ENCODE results near the gene TRIO. TPM values are rescaled to one million over a fixed set of nuclear protein-coding genes. Genes with fewer than 3 reads are reported as not detected.
A peak's percentile ranks its signal among the peaks of the same experiment; 100 is the strongest.

Gene TRIO
- total and polyA plus RNA-seq, 2 donors (not counting 1 experiment from before 2014, with no cell fraction given): 134 to 281 TPM

GRCh38 chr5:14343376-14343775 lies 200.2 kb downstream of the TRIO start:
- Histone ChIP-seq H3K27me3 (ENCODE audit: control insufficient read depth, insufficient read depth, low read length) (no peaks in the 10 kb centered on the region), H3K27ac (ENCODE audit: insufficient read depth, low read length) (no peak overlapping the region), H3K79me2 (ENCODE audit: control insufficient read depth, insufficient read depth, low read length) (peaks cover 71% of the 10 kb centered on the region), H2AFZ (ENCODE audit: low read length) (no peak overlapping the region), H3K9ac (ENCODE audit: insufficient read depth, low read length) (no peak overlapping the region), H3K4me1 (ENCODE audit: control insufficient read depth, extremely low read depth, insufficient read depth, low read length) (peaks cover 16% of the 10 kb centered on the region), H3K4me2 (ENCODE audit: extremely low read depth, insufficient read depth, low read length) (no peak overlapping the region), H3K9me3 (ENCODE audit: control insufficient read depth, insufficient read depth, low read depth, low read length) (no peaks in the 10 kb centered on the region), H3K4me3 (replicated peaks in 1 of 4; ENCODE audit: control extremely low read depth in 1 of 4, insufficient read depth in 1 of 4, low read depth in 3 of 4, low read length in 4 of 4) (no peak overlapping the region), H3K36me3 (ENCODE audit: control insufficient read depth, insufficient read depth, low read length) (peaks cover 20% of the 10 kb centered on the region), H4K20me1 (ENCODE audit: control insufficient read depth, extremely low read depth, insufficient read depth, low read length) (peaks cover 4% of the 10 kb centered on the region)
- TF ChIP-seq EZH2 (IDR thresholded peaks at IDR 0.05; ENCODE audit: low read length, missing control alignments) (no peak), CTCF (conservative IDR thresholded peaks at IDR 0.05 in 1 of 2, IDR thresholded peaks at IDR 0.05 in 1 of 2; ENCODE audit: low read depth in 1 of 2, low read length in 2 of 2) (no peak)
- no peak for DNase-seq (ENCODE audit: low read depth in 2 of 2)

- Histone ChIP-seq H3K4me2 (ENCODE audit: extremely low read depth, insufficient read depth, low read length) (peak overlapping the region; percentile 32), H3K27ac (ENCODE audit: insufficient read depth, low read length) (peak overlapping the region; percentile 33), H3K36me3 (ENCODE audit: control insufficient read depth, insufficient read depth, low read length) (peaks cover 17% of the 10 kb centered on the region), H4K20me1 (ENCODE audit: control insufficient read depth, extremely low read depth, insufficient read depth, low read length) (peaks cover 5% of the 10 kb centered on the region), H3K4me1 (ENCODE audit: control insufficient read depth, extremely low read depth, insufficient read depth, low read length) (peaks cover 19% of the 10 kb centered on the region), H3K9ac (ENCODE audit: insufficient read depth, low read length) (no peak overlapping the region), H3K9me3 (ENCODE audit: control insufficient read depth, insufficient read depth, low read depth, low read length) (no peaks in the 10 kb centered on the region), H3K79me2 (ENCODE audit: control insufficient read depth, insufficient read depth, low read length) (peaks cover 70% of the 10 kb centered on the region), H3K4me3 (replicated peaks in 1 of 4; ENCODE audit: control extremely low read depth in 1 of 4, insufficient read depth in 1 of 4, low read depth in 3 of 4, low read length in 4 of 4) (no peak overlapping the region), H3K27me3 (ENCODE audit: control insufficient read depth, insufficient read depth, low read length) (no peaks in the 10 kb centered on the region), H2AFZ (ENCODE audit: low read length) (no peak overlapping the region)
- DNase-seq (ENCODE audit: low read depth in 2 of 2): no peak
- TF ChIP-seq EZH2 (IDR thresholded peaks at IDR 0.05; ENCODE audit: low read length, missing control alignments) (no peak), CTCF (conservative IDR thresholded peaks at IDR 0.05 in 1 of 2, IDR thresholded peaks at IDR 0.05 in 1 of 2; ENCODE audit: low read depth in 1 of 2, low read length in 2 of 2) (no peak)
These were observed 204.4 kb downstream of the TRIO start for GRCh38 chr5:14347522-14347921.

- no peak overlapping the region for H3K4me2 ChIP-seq (ENCODE audit: extremely low read depth, insufficient read depth, low read length)
- H3K9me3 ChIP-seq (ENCODE audit: control insufficient read depth, insufficient read depth, low read depth, low read length): no peaks in the 10 kb centered on the region
- H3K4me3 ChIP-seq (replicated peaks in 1 of 4; ENCODE audit: control extremely low read depth in 1 of 4, insufficient read depth in 1 of 4, low read depth in 3 of 4, low read length in 4 of 4): no peak overlapping the region
- H3K27me3 ChIP-seq (ENCODE audit: control insufficient read depth, insufficient read depth, low read length): no peaks in the 10 kb centered on the region
- peak overlapping the region; percentile 33 for H3K27ac ChIP-seq (ENCODE audit: insufficient read depth, low read length)
- H3K4me1 ChIP-seq (ENCODE audit: control insufficient read depth, extremely low read depth, insufficient read depth, low read length): peaks cover 17% of the 10 kb centered on the region
- TF ChIP-seq CTCF (conservative IDR thresholded peaks at IDR 0.05 in 1 of 2, IDR thresholded peaks at IDR 0.05 in 1 of 2; ENCODE audit: low read depth in 1 of 2, low read length in 2 of 2) (no peak), EZH2 (IDR thresholded peaks at IDR 0.05; ENCODE audit: low read length, missing control alignments) (no peak)
- no peak overlapping the region for H3K9ac ChIP-seq (ENCODE audit: insufficient read depth, low read length)
- H4K20me1 ChIP-seq (ENCODE audit: control insufficient read depth, extremely low read depth, insufficient read depth, low read length): peaks cover 5% of the 10 kb centered on the region
- peak in 1 of 2 donors; percentile 63 for DNase-seq (ENCODE audit: low read depth in 2 of 2)
- H2AFZ ChIP-seq (ENCODE audit: low read length): no peak overlapping the region
- peaks cover 70% of the 10 kb centered on the region for H3K79me2 ChIP-seq (ENCODE audit: control insufficient read depth, insufficient read depth, low read length)
- H3K36me3 ChIP-seq (ENCODE audit: control insufficient read depth, insufficient read depth, low read length): peaks cover 17% of the 10 kb centered on the region
These were observed 205.0 kb downstream of the TRIO start for GRCh38 chr5:14348142-14348541.
